ENCODE data around the gene C22orf31.

- TF ChIP-seq CTCF (IDR thresholded peaks at IDR 0.05) (no peak), POLR2A (IDR thresholded peaks at IDR 0.05) (no peak)
Measured at GRCh38 chr22:29049655-29050263, 11.9 kb downstream of the C22orf31 start.
